ENCODE results near the gene CINP.
"Not testable (repeated sequence)": the region's sequence is repeated elsewhere in the genome, so short reads cannot be mapped to it uniquely, and the experiment has no call there.

GRCh38 chr14:102298303-102299070, 64.2 kb downstream of the CINP start:
- TF ChIP-seq CTCF (IDR thresholded peaks at IDR 0.05; ENCODE audit: control extremely low read depth in 1 of 3, insufficient read depth in 1 of 3, low read depth in 1 of 3, low read length in 3 of 3); EP300 (IDR thresholded peaks at IDR 0.05; ENCODE audit: borderline replicate concordance in 1 of 2, low read depth in 2 of 2, low read length in 2 of 2); CEBPB (IDR thresholded peaks at IDR 0.05; ENCODE audit: low read depth, low read length); CREB1 (IDR thresholded peaks at IDR 0.05); PHF8 (conservative IDR thresholded peaks at IDR 0.05; ENCODE audit: low read depth, low read length); EZH2 (IDR thresholded peaks at IDR 0.05; ENCODE audit: low read depth, low read length, severe bottlenecking); ZNF274 (IDR thresholded peaks at IDR 0.05; ENCODE audit: borderline replicate concordance, extremely low read depth, low read length); JUND (IDR thresholded peaks at IDR 0.05; ENCODE audit: low read length); POLR2A (IDR thresholded peaks at IDR 0.05; ENCODE audit: control extremely low read depth in 1 of 2, low read depth in 2 of 2, low read length in 2 of 2): not testable (repeated sequence)
